SK-N-SH (cell line): ENCODE measurements around the gene MYOD1. TPM values are rescaled to one million over a fixed set of nuclear protein-coding genes. Genes with fewer than 3 reads are reported as not detected.

Experiments used
- CTCF ChIA-PET: fragments of 300-600, 350-600 bp; formaldehyde crosslinking; extraction: SDS; loops from one replicate; lab custom pipeline; 2021; lab: Yijun Ruan, JAX
- POLR2A ChIA-PET: fragments of 350-600 bp; sonication (Branson Sonifier 250); formaldehyde crosslinking; extraction: SDS; loops from one replicate; lab custom pipeline; 2020; ENCODE audit warnings: antibody characterized with exemption, inconsistent platforms; lab: Yijun Ruan, JAX
- DNase-seq: peaks from one replicate; pipeline ENCODE4 v3.0.0; 2012
- H2AFZ ChIP-seq: fragments of 200-600 bp; sonication (generic); 2 replicates; pipeline ENCODE4 v1.8.1; 2016; ENCODE audit warnings: antibody characterized with exemption, mild to moderate bottlenecking, low read depth
- H3F3A ChIP-seq: fragments of 200-600 bp; sonication (generic); replicated peaks from 2 replicates; pipeline ENCODE3; 2016; ENCODE audit warnings: antibody characterized with exemption, mild to moderate bottlenecking; ENCODE audit not compliant: insufficient read depth
- H3K27ac ChIP-seq, 2 experiments: fragments of 200-500 bp in 1 of 2; fragments of 200-600 bp in 1 of 2; sonication (Bioruptor generic) in 1 of 2; sonication (generic), shearing (Covaris generic) in 1 of 2; 2 replicates each; pipeline versions ENCODE4 v1.5.1 to v1.6.1; 2014 to 2016; ENCODE audit warnings: low read depth in 2 of 2, inconsistent platforms in 1 of 2, low read length in 1 of 2, mild to moderate bottlenecking in 1 of 2, mixed read lengths in 1 of 2
- H3K27me3 ChIP-seq: fragments of 200-600 bp; sonication (generic), shearing (Covaris generic); 2 replicates; pipeline ENCODE4 v1.6.1; 2016; ENCODE audit warnings: mixed run types; ENCODE audit not compliant: insufficient read depth
- H3K36me3 ChIP-seq, 2 experiments: fragments of 200-500 bp in 1 of 2; fragments of 200-600 bp in 1 of 2; sonication (Bioruptor generic) in 1 of 2; sonication (generic) in 1 of 2; replicated peaks in 1 of 2; 2 replicates each; pipeline versions ENCODE3 to v1.5.1; 2014 to 2016; ENCODE audit warnings: low read length in 1 of 2, mild to moderate bottlenecking in 1 of 2; ENCODE audit not compliant: insufficient read depth in 2 of 2, control insufficient read depth in 1 of 2
- H3K4me1 ChIP-seq, 2 experiments: fragments of 200-500 bp in 1 of 2; fragments of 200-600 bp in 1 of 2; sonication (Bioruptor generic) in 1 of 2; sonication (generic), shearing (Covaris generic) in 1 of 2; 2 replicates each; pipeline versions ENCODE4 v1.5.1 to v1.6.1; 2014 to 2016; ENCODE audit warnings: low read depth in 1 of 2, low read length in 1 of 2, mixed run types in 1 of 2; ENCODE audit not compliant: insufficient read depth in 2 of 2, control insufficient read depth in 1 of 2
- H3K4me2 ChIP-seq: fragments of 200-600 bp; sonication (generic), shearing (Covaris generic); 2 replicates; pipeline ENCODE4 v1.6.1; 2017; ENCODE audit warnings: mixed run types
- H3K4me3 ChIP-seq, 2 experiments: fragments of 200-500 bp in 1 of 2; fragments of 200-600 bp in 1 of 2; sonication (Bioruptor generic) in 1 of 2; sonication (generic), shearing (Covaris generic) in 1 of 2; 2 replicates each; pipeline versions ENCODE4 v1.5.1 to v1.8.1; 2014 to 2016; ENCODE audit warnings: low read depth in 2 of 2, inconsistent platforms in 1 of 2, low read length in 1 of 2, mild to moderate bottlenecking in 1 of 2, mixed read lengths in 1 of 2, moderate library complexity in 1 of 2
- H3K79me2 ChIP-seq: fragments of 200-600 bp; sonication (generic); 2 replicates; pipeline ENCODE4 v1.8.1; 2017; ENCODE audit warnings: mild to moderate bottlenecking; ENCODE audit not compliant: insufficient read depth
- H3K9ac ChIP-seq: fragments of 200-600 bp; sonication (generic); 2 replicates; pipeline ENCODE4 v1.6.1; 2017; ENCODE audit warnings: mixed run types
- H3K9me2 ChIP-seq: fragments of 200-600 bp; sonication (generic); 2 replicates; pipeline ENCODE4 v1.6.1; 2017; ENCODE audit warnings: mixed run types
- H3K9me3 ChIP-seq: fragments of 200-600 bp; sonication (generic); 2 replicates; pipeline ENCODE4 v1.6.1; 2017; ENCODE audit warnings: mixed run types, mild to moderate bottlenecking, moderate library complexity
- H4K20me1 ChIP-seq: fragments of 200-600 bp; sonication (generic); 2 replicates; pipeline ENCODE4 v1.6.1; 2017; ENCODE audit warnings: mild to moderate bottlenecking, mixed run types; ENCODE audit not compliant: insufficient read depth
- EZH2phosphoT487 ChIP-seq: fragments of 200-600 bp; sonication (generic); IDR thresholded peaks from 2 replicates; pipeline ENCODE4 v1.6.1; 2017; ENCODE audit warnings: low read depth, mixed run types, mild to moderate bottlenecking, antibody characterized with exemption, moderate library complexity, borderline replicate concordance
- RAD21 ChIP-seq: IDR thresholded peaks from 2 replicates; pipeline ENCODE4 v1.6.1; 2012; ENCODE audit warnings: mild to moderate bottlenecking, low read length
- RCOR1 ChIP-seq: fragments of 150-350 bp; IDR thresholded peaks from 2 replicates; pipeline ENCODE4 v1.6.1; 2017; ENCODE audit warnings: antibody characterized with exemption, low read length
- whole genome bisulfite sequencing: methylation state at CpG from one replicate; pipeline ENCODE4 v1.1.6; 2017; ENCODE audit warnings: low lambda C conversion rate; 5-methylcytosine and 5-hydroxymethylcytosine counted together
- polyA plus RNA-seq, 3 experiments: library from polyadenylated mRNA; depleted of rRNA; stranded (reverse); fragments of >200 nt; gene quantifications; 2 replicates each; pipeline ENCODE4 v1.2.3, GENCODE V29; 2012
- TF ChIP-seq, protein P1 (sequence below): IDR thresholded peaks from 2 replicates; pipeline ENCODE4 v1.4.0; 2012; ENCODE audit warnings: low read depth, borderline replicate concordance
- TF ChIP-seq, protein P2 (sequence below): IDR thresholded peaks from 2 replicates; pipeline ENCODE4 v1.6.1; 2012; ENCODE audit warnings: mild to moderate bottlenecking, low read depth, low read length, moderate library complexity
- TF ChIP-seq, protein P3 (sequence below): fragments of 150-350 bp; IDR thresholded peaks from 2 replicates; pipeline ENCODE4 v1.6.1; 2016; ENCODE audit warnings: mild to moderate bottlenecking, low read depth, low read length

The MYOD1 gene
- polyA plus RNA-seq, 1 of the 3 experiments (the other 2 are of a cell fraction): not detected

- Histone ChIP-seq H3K27me3 (peaks cover 13% of the 10 kb centered on the region; the same call in 1 of the 2 replicates), H3K9ac (no peak overlapping the region), H3F3A (no peaks in the 10 kb centered on the region), H3K4me2 (no peak overlapping the region), H3K9me3 (no peaks in the 10 kb centered on the region), H4K20me1 (no peaks in the 10 kb centered on the region), H3K4me3 (no peak overlapping the region), H3K79me2 (no peaks in the 10 kb centered on the region), H2AFZ (no peak overlapping the region), H3K4me1 (no peaks in the 10 kb centered on the region), H3K9me2 (no peaks in the 10 kb centered on the region), H3K27ac (no peak overlapping the region), H3K36me3 (no peaks in the 10 kb centered on the region)
- 69% methylated on average over 10 of the region's 10 CpGs for WGBS
- ChIA-PET CTCF (no interaction called here), POLR2A (no interaction called here)
- DNase-seq: no peak
- TF ChIP-seq RAD21 (no peak), RCOR1 (no peak), EZH2phosphoT487 (no peak)
- TF ChIP-seq, protein P1, sequence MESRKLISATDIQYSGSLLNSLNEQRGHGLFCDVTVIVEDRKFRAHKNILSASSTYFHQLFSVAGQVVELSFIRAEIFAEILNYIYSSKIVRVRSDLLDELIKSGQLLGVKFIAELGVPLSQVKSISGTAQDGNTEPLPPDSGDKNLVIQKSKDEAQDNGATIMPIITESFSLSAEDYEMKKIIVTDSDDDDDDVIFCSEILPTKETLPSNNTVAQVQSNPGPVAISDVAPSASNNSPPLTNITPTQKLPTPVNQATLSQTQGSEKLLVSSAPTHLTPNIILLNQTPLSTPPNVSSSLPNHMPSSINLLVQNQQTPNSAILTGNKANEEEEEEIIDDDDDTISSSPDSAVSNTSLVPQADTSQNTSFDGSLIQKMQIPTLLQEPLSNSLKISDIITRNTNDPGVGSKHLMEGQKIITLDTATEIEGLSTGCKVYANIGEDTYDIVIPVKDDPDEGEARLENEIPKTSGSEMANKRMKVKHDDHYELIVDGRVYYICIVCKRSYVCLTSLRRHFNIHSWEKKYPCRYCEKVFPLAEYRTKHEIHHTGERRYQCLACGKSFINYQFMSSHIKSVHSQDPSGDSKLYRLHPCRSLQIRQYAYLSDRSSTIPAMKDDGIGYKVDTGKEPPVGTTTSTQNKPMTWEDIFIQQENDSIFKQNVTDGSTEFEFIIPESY: no peak
- TF ChIP-seq, protein P2, sequence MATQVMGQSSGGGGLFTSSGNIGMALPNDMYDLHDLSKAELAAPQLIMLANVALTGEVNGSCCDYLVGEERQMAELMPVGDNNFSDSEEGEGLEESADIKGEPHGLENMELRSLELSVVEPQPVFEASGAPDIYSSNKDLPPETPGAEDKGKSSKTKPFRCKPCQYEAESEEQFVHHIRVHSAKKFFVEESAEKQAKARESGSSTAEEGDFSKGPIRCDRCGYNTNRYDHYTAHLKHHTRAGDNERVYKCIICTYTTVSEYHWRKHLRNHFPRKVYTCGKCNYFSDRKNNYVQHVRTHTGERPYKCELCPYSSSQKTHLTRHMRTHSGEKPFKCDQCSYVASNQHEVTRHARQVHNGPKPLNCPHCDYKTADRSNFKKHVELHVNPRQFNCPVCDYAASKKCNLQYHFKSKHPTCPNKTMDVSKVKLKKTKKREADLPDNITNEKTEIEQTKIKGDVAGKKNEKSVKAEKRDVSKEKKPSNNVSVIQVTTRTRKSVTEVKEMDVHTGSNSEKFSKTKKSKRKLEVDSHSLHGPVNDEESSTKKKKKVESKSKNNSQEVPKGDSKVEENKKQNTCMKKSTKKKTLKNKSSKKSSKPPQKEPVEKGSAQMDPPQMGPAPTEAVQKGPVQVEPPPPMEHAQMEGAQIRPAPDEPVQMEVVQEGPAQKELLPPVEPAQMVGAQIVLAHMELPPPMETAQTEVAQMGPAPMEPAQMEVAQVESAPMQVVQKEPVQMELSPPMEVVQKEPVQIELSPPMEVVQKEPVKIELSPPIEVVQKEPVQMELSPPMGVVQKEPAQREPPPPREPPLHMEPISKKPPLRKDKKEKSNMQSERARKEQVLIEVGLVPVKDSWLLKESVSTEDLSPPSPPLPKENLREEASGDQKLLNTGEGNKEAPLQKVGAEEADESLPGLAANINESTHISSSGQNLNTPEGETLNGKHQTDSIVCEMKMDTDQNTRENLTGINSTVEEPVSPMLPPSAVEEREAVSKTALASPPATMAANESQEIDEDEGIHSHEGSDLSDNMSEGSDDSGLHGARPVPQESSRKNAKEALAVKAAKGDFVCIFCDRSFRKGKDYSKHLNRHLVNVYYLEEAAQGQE: no peak
- TF ChIP-seq, protein P3, sequence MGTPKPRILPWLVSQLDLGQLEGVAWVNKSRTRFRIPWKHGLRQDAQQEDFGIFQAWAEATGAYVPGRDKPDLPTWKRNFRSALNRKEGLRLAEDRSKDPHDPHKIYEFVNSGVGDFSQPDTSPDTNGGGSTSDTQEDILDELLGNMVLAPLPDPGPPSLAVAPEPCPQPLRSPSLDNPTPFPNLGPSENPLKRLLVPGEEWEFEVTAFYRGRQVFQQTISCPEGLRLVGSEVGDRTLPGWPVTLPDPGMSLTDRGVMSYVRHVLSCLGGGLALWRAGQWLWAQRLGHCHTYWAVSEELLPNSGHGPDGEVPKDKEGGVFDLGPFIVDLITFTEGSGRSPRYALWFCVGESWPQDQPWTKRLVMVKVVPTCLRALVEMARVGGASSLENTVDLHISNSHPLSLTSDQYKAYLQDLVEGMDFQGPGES: no peak
Observed at GRCh38 chr11:17694494-17695110, 24.8 kb upstream of the MYOD1 start.
